Right lobe of liver (tissue), 6 donors: ENCODE data around the gene PRRT1. TPM values are rescaled to one million over a fixed set of nuclear protein-coding genes. Genes with fewer than 3 reads are reported as not detected.
"Not testable (repeated sequence)": the region's sequence is repeated elsewhere in the genome, so short reads cannot be mapped to it uniquely, and the experiment has no call there.

Experiments
- ATAC-seq, 4 donors: fragments of 200-7000 bp; cut with Tn5 transposase; one replicate each; pipeline ENCODE4 v1.9.1; 2020; ENCODE audit warnings: mild to moderate bottlenecking in 4 of 4, moderate library complexity in 4 of 4
- DNase-seq, 3 donors: peaks; one replicate each; pipeline ENCODE4 v3.0.0-alpha.2; 2020
- H3K27ac ChIP-seq, 3 donors: fragments of 200-600 bp; one replicate each; pipeline ENCODE4 v1.8.0; 2022
- H3K27me3 ChIP-seq, 2 donors: fragments of 200-600 bp; one replicate each; pipeline ENCODE4 v1.8.0; 2022
- H3K36me3 ChIP-seq, 4 donors: fragments of 200-600 bp; sonication (generic) in 1 of 4; one replicate each; pipeline versions ENCODE4 v1.5.1 to v1.8.0; 2017 to 2022; ENCODE audit warnings: control low read depth in 1 of 4
- H3K4me1 ChIP-seq, 4 donors: fragments of 200-600 bp; sonication (generic) in 1 of 4; one replicate each; pipeline versions ENCODE4 v1.5.1 to v1.8.0; 2017 to 2022; ENCODE audit warnings: control low read depth in 1 of 4
- H3K4me3 ChIP-seq, 3 donors: fragments of 200-600 bp; one replicate each; pipeline ENCODE4 v1.8.0; 2022
- H3K9me3 ChIP-seq, 4 donors: fragments of 200-600 bp; sonication (generic) in 1 of 4; one replicate each; pipeline versions ENCODE4 v1.5.1 to v1.8.0; 2017 to 2022; ENCODE audit warnings: control low read depth in 1 of 4
- POLR2A ChIP-seq: fragments of 450-650 bp; IDR thresholded peaks from one replicate; pipeline ENCODE4 v1.6.1; 2017; ENCODE audit warnings: antibody characterized with exemption, mild to moderate bottlenecking
- WGBS: methylation state at CpG from one replicate; pipeline ENCODE4 v1.1.6; 2018; ENCODE audit warnings: low coverage, low lambda C conversion rate; ENCODE audit not compliant: insufficient coverage; ENCODE audit errors: missing lambda C conversion rate; 5-methylcytosine and 5-hydroxymethylcytosine counted together
- intact Hi-C, 2 donors: fragments of 100-400 bp; cut with DNase I; formaldehyde crosslinking; loops; one replicate each; pipeline versions ENCODE4 v1.11.2 to v1.14.1; 2022
- microRNA-seq, 2 donors: library from miRNA; unstranded; fragments of <30 nt; microRNA quantifications; one replicate each; pipeline ENCODE4, GENCODE V29; 2019 to 2020
- small RNA-seq, 2 experiments: library from RNA; depleted of rRNA; stranded (forward); fragments of <200 nt; gene quantifications; one replicate each; pipeline ENCODE3, GENCODE V24; 2016
- total RNA-seq, 6 experiments: library from RNA; depleted of rRNA in 2 of 6; stranded (reverse); fragments of >200 nt in 2 of 6; fragmentation: NEBNext Ultra II Directional in 3 of 6; extraction: Animal tissue kit (Norgen Biotek cat#: 25700) in 3 of 6; gene quantifications; one replicate each; pipeline versions ENCODE4 v1.1.0 to v1.2.4, GENCODE V29; 2016 to 2023
- TF ChIP-seq, protein P1 (sequence below), 4 donors: fragments of 200-600 bp in 3 of 4; fragments of 450-650 bp in 1 of 4; IDR thresholded peaks; one replicate each; pipeline versions ENCODE4 v1.5.1 to v1.8.0; 2016 to 2022; ENCODE audit warnings: antibody characterized with exemption in 4 of 4, mild to moderate bottlenecking in 2 of 4
- donor health status: DM: no; HTN: yes; CAD: no.
- donor health status: DM: no; HTN: no; CAD: no.
- donor health status: DM: no; HTN: no; CAD: no.
- donor health status: DM: no; HTN: yes; CAD: no.
- donor health status: DM: no; HTN: yes; CAD: no.

PRRT1 gene
- total RNA-seq, 6 experiments from 2014 or later, result 0.13 to 0.29 (median 0.24) TPM; not detected in 2

DNA sequence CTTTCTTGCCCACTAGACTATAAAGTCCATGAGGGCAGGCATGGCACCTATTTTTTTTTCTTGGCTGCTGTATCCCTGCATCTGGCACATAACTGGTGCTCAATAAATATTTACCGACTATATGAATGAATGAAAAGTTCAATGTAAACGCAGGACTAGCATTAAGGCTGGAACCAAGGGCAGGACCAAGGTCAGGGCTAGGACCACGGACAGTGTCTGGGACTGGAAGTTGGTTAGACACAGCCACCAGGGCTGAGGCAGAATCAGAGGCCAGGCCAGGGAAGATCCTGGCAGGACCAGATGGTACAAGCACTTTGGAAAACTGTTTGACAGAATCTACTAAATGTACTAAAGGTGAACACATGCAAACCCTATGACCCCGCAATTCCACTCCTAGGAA lies 46.3 kb downstream of the PRRT1 start:
- no peaks in the 10 kb centered on the region for H3K36me3 ChIP-seq
- TF ChIP-seq, protein P1, sequence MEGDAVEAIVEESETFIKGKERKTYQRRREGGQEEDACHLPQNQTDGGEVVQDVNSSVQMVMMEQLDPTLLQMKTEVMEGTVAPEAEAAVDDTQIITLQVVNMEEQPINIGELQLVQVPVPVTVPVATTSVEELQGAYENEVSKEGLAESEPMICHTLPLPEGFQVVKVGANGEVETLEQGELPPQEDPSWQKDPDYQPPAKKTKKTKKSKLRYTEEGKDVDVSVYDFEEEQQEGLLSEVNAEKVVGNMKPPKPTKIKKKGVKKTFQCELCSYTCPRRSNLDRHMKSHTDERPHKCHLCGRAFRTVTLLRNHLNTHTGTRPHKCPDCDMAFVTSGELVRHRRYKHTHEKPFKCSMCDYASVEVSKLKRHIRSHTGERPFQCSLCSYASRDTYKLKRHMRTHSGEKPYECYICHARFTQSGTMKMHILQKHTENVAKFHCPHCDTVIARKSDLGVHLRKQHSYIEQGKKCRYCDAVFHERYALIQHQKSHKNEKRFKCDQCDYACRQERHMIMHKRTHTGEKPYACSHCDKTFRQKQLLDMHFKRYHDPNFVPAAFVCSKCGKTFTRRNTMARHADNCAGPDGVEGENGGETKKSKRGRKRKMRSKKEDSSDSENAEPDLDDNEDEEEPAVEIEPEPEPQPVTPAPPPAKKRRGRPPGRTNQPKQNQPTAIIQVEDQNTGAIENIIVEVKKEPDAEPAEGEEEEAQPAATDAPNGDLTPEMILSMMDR (IDR thresholded peaks at IDR 0.05), result no peak
- TF ChIP-seq POLR2A, result no peak
- H3K4me3 ChIP-seq, result no peak overlapping the region
- intact Hi-C loops, result no loop called here
- WGBS, result 73% methylated on average over 4 of the region's 4 CpGs
- H3K27me3 ChIP-seq, result no peaks in the 10 kb centered on the region
- H3K4me1 ChIP-seq, result peaks cover 0 to under 1% (median 0%) of the 10 kb centered on the region in 4 donors
- no peaks in the 10 kb centered on the region for H3K9me3 ChIP-seq
- H3K27ac ChIP-seq, result no peak overlapping the region
- ATAC-seq (no peak), DNase-seq (no peak)

DNA sequence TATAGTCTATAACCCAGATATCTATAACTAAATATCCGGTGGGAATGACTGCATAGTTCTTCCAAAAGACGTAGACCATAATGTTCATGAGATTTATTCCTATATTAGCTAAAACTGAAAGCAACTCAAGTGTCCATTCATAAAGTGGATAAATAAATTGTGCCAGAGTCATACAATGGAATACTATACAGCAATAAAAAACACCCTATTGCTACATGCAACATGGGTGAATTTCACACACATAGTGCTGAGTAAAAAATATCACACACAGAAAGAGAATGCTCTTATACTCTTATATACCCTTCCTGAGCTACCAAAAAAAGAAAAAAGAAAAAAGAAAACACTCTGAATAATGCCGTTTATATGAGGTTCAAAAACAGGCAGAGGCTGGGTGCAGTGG lies 49.5 kb downstream of the PRRT1 start:
- no peak for ATAC-seq
- WGBS, result 82% methylated on average over 2 of the region's 3 CpGs
- H3K4me1 ChIP-seq, result no peaks in the 10 kb centered on the region
- H3K9me3 ChIP-seq, result no peaks in the 10 kb centered on the region
- DNase-seq, result no peak
- H3K27me3 ChIP-seq, result no peaks in the 10 kb centered on the region
- intact Hi-C loops, result no loop called here
- no peak overlapping the region for H3K27ac ChIP-seq
- TF ChIP-seq POLR2A, result no peak
- TF ChIP-seq, protein P1 (IDR thresholded peaks at IDR 0.05), result no peak
- no peaks in the 10 kb centered on the region for H3K36me3 ChIP-seq
- H3K4me3 ChIP-seq, result no peak overlapping the region

DNA sequence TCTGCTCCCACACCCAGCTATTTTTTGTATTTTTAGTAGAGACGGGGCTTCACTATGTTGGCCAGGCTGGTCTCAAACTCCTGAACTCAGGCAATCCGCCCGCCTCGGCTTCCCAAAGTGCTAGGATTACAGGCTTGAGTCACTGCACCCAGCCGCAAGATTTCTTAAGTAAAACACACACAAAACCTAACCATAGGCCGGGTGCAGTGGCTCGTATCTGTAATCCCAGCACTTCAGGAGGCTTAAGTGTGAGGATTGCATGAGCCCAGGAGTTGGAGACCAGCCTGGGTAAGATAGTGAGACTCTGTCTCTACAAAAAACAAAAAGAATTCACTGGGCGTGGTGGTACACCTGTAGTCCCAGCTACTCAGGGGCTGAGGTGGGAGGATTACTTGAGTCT lies 51.5 kb downstream of the PRRT1 start:
- H3K36me3 ChIP-seq, H3K4me1 ChIP-seq, H3K4me3 ChIP-seq, intact Hi-C loops, DNase-seq, ATAC-seq, H3K27ac ChIP-seq, H3K9me3 ChIP-seq, H3K27me3 ChIP-seq: not testable (repeated sequence)
- 75% methylated on average over 4 of the region's 8 CpGs for WGBS

Small RNA genes within 50 kb of the gene (microRNA-seq; reads per million reads assigned to microRNA genes)
- gene MIR6721, result 0.58 to 1.3 reads per million in 2 donors
- gene MIR6833, result 0.87 to 1.3 reads per million in 2 donors

Small RNA genes within 50 kb of the gene (small RNA-seq; reads per million reads assigned to genes)
- gene AL662884.1, result 0 reads per million in 2 experiments
- 0 reads per million in 2 experiments for gene MIR6833

Other genes with a start within 250 kb of the PRRT1 start
- under 1 TPM in 5 of 6 experiments, not detected in 1; 0.25 to 0.82 (median 0.51) TPM for gene ZBTB12, start 249.9 kb downstream of the PRRT1 start, total RNA-seq
- 100 to 1,000 TPM; 309 to 739 (median 533) TPM for gene C2, start 224.2 kb downstream of the PRRT1 start, total RNA-seq
- 1,000 to 10,000 TPM; 1,939 to 4,112 (median 3,131) TPM for gene CFB, start 205.8 kb downstream of the PRRT1 start, total RNA-seq
- 10 to 100 TPM in 5 of 6 experiments, 1 to 10 TPM in 1; 9.3 to 33.8 (median 18.3) TPM for gene NELFE, start 193.0 kb downstream of the PRRT1 start, total RNA-seq
- 10 to 100 TPM; 26.3 to 73.1 (median 47.1) TPM for gene SKIC2, start 192.8 kb downstream of the PRRT1 start, total RNA-seq
- 10 to 100 TPM in 5 of 6 experiments, 1 to 10 TPM in 1; 9.8 to 14.6 (median 12.1) TPM for gene DXO, start 179.8 kb downstream of the PRRT1 start, total RNA-seq
- 1,000 to 10,000 TPM; 1,495 to 2,818 (median 2,205) TPM for gene C4A, start 169.9 kb downstream of the PRRT1 start, total RNA-seq
- 1,000 to 10,000 TPM; 1,420 to 2,805 (median 2,265) TPM for gene C4B, start 137.1 kb downstream of the PRRT1 start, total RNA-seq
- 10 to 100 TPM in 3 of 6 experiments, 1 to 10 TPM in 3; 5.7 to 60.7 (median 14.0) TPM for gene CYP21A2, start 113.5 kb downstream of the PRRT1 start, total RNA-seq
- 10 to 100 TPM in 3 of 6 experiments, 1 to 10 TPM in 3; 7.2 to 28.3 (median 10.3) TPM for gene TNXB, start 42.6 kb downstream of the PRRT1 start, total RNA-seq
- gene ATF6B, start 23.7 kb downstream of the PRRT1 start, total RNA-seq, result 10 to 100 TPM; 15.2 to 35.5 (median 33.2) TPM
- gene FKBPL, start 21.7 kb downstream of the PRRT1 start, total RNA-seq, result 1 to 10 TPM; 1.5 to 2.7 (median 2.2) TPM
- gene PPT2, start 2.2 kb upstream of the PRRT1 start, total RNA-seq, result 10 to 100 TPM in 2 of 6 experiments, 1 to 10 TPM in 4; 6.4 to 16.0 (median 8.9) TPM
- 1 to 10 TPM; 1.4 to 6.0 (median 4.2) TPM for gene EGFL8, start 12.7 kb upstream of the PRRT1 start, total RNA-seq
- 10 to 100 TPM; 23.5 to 36.9 (median 31.6) TPM for gene AGPAT1, start 24.1 kb upstream of the PRRT1 start, total RNA-seq
- 10 to 100 TPM; 50.5 to 90.4 (median 60.9) TPM for gene RNF5, start 26.5 kb upstream of the PRRT1 start, total RNA-seq
- gene AGER, start 32.3 kb upstream of the PRRT1 start, total RNA-seq, result 1 to 10 TPM in 4 of 6 experiments, under 1 TPM in 2; 0.81 to 3.4 (median 1.8) TPM
- gene PBX2, start 38.3 kb upstream of the PRRT1 start, total RNA-seq, result 10 to 100 TPM; 15.5 to 29.5 (median 24.3) TPM
- gene GPSM3, start 40.7 kb upstream of the PRRT1 start, total RNA-seq, result 1 to 10 TPM; 3.7 to 9.2 (median 5.7) TPM
- 10 to 100 TPM in 2 of 6 experiments, 1 to 10 TPM in 4; 6.6 to 16.5 (median 8.9) TPM for gene NOTCH4, start 72.1 kb upstream of the PRRT1 start, total RNA-seq
- not detected for gene TSBP1, start 220.0 kb upstream of the PRRT1 start, total RNA-seq